ENCODE data around the gene DFFB. TPM values are rescaled to one million over a fixed set of nuclear protein-coding genes. Genes with fewer than 3 reads are reported as not detected.

The DFFB gene
- total and polyA plus RNA-seq, 9 of the 15 experiments (the other 6 are each of a cell fraction or from before 2014, with no cell fraction given) = 2.3 to 15.8 (median 11.5) TPM

- TF ChIP-seq ADNP (tag; IDR thresholded peaks at IDR 0.05) (no peak), GABPB2 (CRISPR knock-in tag; conservative IDR thresholded peaks at IDR 0.05) (no peak)
Measured at GRCh38 chr1:3922851-3923250, 65.6 kb downstream of the DFFB start (continued).

- Histone ChIP-seq H3K79me2 (ENCODE audit: control insufficient read depth, insufficient read depth, low read length) (no peaks in the 10 kb centered on the region), H3K9ac (ENCODE audit: insufficient read depth in 1 of 2, low read depth in 2 of 2, low read length in 2 of 2) (no peak overlapping the region), H3K9me1 (ENCODE audit: control insufficient read depth, insufficient read depth, low read length) (no peaks in the 10 kb centered on the region), H2AFZ (ENCODE audit: low read depth, low read length) (no peak overlapping the region), H3K9me3 (replicated peaks; ENCODE audit: control insufficient read depth, insufficient read depth, low read depth, low read length) (no peaks in the 10 kb centered on the region; the same call in 1 of the 2 replicates), H3K27ac (ENCODE audit: extremely low read depth, low read depth, low read length) (no peak overlapping the region), H3K4me2 (ENCODE audit: insufficient read depth, low read length) (no peak overlapping the region), H3K4me3 (no peak overlapping the region), H4K20me1 (replicated peaks; ENCODE audit: control insufficient read depth, insufficient read depth, low read length) (no peaks in the 10 kb centered on the region), H3K4me1 (replicated peaks in 1 of 2; ENCODE audit: control insufficient read depth in 2 of 2, insufficient read depth in 2 of 2, low read length in 2 of 2) (no peaks in the 10 kb centered on the region; a peak in 1 of 5 replicates), H3K36me3 (ENCODE audit: control insufficient read depth, insufficient read depth, low read length) (no peaks in the 10 kb centered on the region), H3K27me3 (ENCODE audit: control insufficient read depth in 2 of 2, insufficient read depth in 2 of 2, low read length in 2 of 2) (peaks cover 9 to 38% of the 10 kb centered on the region in 2 experiments; a peak in 3 of 5 replicates)
- DNase-seq (ENCODE audit: extremely low read depth in 1 of 4, low spot score in 3 of 4) (no peak), FAIRE-seq (no peak), ATAC-seq (no peak)
- in situ Hi-C loops (cut with MboI) (no loop called here), intact Hi-C loops (cut with micrococcal nuclease) (no loop called here)
- BruUV-seq (replicated peaks) = no TSS peak
- TF ChIP-seq SLC30A9 (CRISPR knock-in tag; IDR thresholded peaks at IDR 0.05) (no peak), DNMT1 (IDR thresholded peaks at IDR 0.05) (no peak), MTF1 (CRISPR knock-in tag; IDR thresholded peaks at IDR 0.05; ENCODE audit: borderline replicate concordance) (no peak), PHTF2 (CRISPR knock-in tag; IDR thresholded peaks at IDR 0.05) (no peak), ZZZ3 (IDR thresholded peaks at IDR 0.05) (no peak)
- CTCF ChIA-PET (ENCODE audit: low intra/inter-chr PET ratio) = no interaction called here
- POLR2A ChIA-PET = interaction anchor here (0.6 kb wide), 1 partner anchor 1417 kb away, joined by 4 read pairs; no protein-coding TSS in a partner anchor
- 2% methylated on average over 25 of the region's 25 CpGs for WGBS (ENCODE audit: insufficient coverage, low coverage, missing lambda C conversion rate)
Measured at GRCh38 chr1:3923378-3924185, 66.3 kb downstream of the DFFB start.

Data from K562 (cell line).